GM18517 (cell line): ENCODE results near the gene GNRH2.
"Not testable (repeated sequence)": the region's sequence is repeated elsewhere in the genome, so short reads cannot be mapped to it uniquely, and the experiment has no call there.

Experiments
- ATAC-seq: cut with Tn5 transposase; IDR thresholded peaks from one replicate; pipeline ENCODE4 v1.9.1; 2021; ENCODE audit warnings: mild to moderate bottlenecking, moderate library complexity; ENCODE audit not compliant: unreplicated experiment

The GNRH2 gene, protein sequence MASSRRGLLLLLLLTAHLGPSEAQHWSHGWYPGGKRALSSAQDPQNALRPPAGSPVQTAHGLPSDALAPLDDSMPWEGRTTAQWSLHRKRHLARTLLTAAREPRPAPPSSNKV

DNA sequence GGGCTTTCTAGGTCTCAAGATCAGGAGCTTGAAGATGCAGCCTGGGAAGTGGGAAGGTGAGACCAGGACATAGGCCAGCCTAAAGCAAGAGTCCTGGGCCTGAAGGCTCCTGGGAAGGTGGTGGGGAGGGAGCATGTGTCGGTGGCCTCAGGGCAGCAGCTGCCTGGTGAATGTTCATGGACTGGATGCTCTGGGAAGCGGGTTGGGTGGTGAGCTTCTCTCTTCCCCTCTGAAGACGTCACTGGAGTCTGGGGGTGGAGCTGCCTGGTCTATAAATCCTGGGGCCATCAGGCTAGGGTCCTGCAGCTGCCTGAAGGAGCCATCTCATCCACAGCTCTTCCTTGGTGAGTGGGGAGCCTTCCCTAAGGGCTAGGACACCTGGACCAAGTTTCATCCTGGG is at the start of gene GNRH2:
GNRH2 (plus strand) TSS at position 301 of the 400 bp plus-strand sequence. CDS start 793 bp downstream, outside the sequence.
- no peak for ATAC-seq

DNA sequence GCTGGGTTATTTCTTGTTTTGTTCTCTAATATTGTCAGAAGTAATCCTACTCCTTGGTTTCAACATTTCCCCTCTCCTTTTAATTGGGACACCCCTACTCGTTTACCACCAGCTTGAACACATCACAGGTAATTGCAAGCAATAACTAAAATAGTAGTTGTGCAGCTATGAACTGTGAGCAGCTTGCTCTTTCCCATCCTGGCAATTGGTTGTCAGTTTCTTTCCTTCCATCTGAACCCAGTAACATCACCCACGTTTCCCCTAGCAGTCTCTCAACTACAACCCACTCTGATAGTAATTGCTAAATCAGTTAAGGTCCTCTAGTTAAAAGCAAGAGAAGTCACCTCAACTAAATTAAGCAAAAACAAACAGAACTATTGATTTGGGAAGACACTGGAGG is 47.6 kb upstream of the GNRH2 start:
- no peak for ATAC-seq

DNA sequence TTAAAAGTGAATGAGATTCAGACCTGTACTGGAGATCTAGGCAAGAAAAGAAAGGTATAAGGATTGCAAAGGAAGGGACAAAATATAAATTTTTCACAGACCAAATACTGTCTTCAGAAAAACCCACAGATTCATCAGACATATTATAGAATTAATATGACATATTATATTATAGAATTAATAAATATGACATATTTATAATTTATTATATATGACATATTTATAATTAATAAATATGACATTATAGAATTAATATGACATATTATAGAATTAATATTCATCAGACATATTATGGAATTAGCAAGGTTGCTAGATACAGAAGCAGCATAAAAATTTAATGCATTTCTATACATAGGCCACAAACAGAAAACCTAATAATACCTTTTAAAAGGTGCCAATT is 44.7 kb upstream of the GNRH2 start:
- no peak for ATAC-seq

DNA sequence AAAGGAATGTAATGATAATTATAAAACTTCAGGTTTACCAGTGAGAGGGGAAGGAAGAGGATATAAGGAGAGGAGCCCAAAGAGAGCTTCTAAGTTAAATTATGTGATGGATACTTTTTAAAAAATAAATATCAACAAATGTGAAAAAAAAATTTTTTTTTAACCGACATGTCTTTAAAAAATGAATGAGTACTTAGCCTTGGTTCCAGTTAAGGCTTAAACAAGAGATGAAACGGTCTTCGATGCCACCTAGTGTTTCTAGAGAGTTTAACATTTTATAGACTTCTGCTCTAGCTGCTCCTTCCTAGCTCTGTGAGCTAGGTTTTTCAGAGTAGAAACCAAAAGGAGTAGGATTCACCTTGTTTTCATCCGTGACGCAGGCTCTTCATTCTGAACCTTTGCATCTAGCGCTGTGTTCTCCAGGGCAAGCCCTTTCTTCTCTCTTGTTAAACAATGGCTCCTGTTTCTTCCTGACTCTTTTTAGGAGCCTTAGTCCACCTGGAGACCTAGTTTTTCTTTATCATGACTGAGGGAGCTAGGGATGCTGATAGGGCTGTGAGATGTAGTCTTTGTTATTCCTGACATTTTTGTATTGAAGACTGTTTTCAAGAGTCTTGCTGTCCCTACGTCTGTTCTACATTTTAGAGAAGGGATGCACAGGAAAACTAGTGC is 42.4 kb upstream of the GNRH2 start:
- no peak for ATAC-seq

DNA sequence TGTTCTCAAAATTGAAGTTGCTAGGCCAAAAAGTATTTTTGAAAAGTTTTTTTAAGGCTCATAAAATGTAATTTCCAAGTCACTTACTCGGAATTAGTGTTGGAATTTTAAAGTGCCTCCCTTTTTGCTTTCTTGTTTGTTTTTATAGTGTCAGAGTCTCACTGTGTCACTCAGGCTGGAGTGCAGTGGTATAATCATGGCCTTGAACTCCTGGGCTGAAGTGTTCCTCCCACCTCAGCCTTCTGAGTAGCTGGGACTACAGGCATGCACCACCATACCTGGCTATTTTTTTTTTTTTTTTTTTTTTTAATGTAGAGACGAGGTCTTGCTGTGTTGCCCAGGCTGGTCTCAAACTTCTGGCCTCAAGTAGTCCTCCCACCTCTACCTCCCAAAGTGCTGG is 40.0 kb upstream of the GNRH2 start:
- no peak for ATAC-seq

DNA sequence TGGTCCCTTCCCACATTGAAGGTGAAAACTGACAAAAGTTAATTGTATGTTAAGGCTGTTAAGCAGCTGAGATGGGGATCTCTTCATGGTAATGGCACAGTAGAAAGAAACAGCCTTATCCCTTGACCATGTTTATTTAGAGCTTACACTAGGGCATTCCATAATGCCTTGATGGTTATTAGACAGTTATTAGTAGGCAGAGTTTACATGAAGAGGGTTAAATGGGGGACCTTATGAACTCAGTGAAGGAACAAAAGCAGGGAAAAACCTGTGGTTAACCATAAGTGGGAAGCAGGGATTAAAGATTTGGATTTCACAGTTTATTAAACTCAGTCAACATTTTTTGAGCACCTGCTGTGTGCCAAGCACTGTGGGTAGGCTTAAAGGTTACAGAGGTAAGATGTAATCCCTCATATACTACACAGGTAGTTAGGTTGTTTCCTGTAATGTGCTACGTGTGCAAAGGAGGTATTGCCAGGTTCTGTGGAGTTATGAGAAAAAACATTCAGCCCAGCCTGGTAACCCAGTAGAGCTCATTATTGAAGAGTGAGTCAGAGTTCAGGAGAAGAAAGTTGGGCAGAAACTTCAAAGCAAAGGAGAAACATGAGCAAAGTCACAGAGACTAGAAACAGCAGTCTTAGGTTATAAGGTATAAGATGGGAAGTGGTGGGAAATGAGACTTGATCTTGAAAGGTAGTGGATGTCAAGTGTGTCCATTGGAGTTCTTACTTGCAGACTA is 32.3 kb upstream of the GNRH2 start:
- ATAC-seq, result no peak

DNA sequence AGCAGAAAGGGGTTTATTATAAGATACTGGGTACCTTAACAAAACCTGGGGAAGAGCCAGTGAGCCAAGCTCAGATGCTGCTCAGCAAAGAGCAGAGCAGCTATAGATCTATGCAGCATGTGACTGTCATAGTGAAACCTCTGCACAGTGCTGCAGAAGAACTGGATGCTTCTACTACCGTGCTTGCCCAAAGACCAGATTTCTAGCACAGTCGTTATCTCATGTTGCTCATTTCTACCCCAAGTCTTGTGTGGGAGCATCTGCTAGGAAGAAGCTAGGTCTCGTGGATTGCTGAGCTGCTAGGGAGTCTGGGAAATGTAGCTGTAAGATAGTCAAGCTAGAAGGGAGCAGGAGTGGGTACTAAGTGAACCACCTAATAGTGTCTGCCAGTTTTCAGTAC is 31.7 kb upstream of the GNRH2 start:
- no peak for ATAC-seq

DNA sequence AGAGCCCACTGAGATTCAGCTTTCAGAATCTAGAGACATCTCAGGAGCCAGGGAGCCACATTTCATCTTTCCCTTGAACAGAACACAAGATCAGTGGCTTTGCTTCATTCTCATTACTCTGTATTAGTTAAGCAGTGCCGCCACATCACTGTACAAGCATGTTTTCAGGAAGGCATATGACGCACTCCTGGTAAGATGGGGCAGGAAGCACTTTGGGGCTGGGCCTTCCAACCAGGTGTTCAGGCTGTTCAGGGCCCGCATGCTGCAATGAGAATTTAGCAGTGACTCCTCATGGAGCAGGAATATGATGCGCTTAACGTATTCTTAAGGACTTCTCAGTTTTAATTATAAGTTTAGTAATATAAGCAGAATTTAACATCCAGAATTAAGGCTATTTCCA is 29.7 kb upstream of the GNRH2 start:
- no peak for ATAC-seq

DNA sequence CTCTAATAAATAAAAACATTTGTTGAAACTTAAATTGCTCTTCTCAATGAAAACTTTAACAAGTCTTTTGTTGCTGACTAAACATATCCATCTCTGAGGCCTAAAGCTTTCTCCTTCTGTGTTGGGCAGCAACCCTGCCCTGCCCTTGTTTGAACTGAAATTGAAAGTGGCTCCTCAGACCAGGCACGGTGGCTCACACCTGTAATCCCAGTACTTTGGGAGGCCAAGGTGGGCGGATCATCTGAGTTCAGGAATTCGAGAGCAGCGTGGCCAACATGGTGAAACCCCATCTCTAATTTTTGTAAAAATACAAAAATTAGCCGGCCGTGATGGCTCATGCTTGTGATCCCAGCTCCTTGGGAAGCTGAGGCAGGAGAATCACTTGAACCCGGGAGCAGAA is 29.2 kb upstream of the GNRH2 start:
- ATAC-seq, result no peak

DNA sequence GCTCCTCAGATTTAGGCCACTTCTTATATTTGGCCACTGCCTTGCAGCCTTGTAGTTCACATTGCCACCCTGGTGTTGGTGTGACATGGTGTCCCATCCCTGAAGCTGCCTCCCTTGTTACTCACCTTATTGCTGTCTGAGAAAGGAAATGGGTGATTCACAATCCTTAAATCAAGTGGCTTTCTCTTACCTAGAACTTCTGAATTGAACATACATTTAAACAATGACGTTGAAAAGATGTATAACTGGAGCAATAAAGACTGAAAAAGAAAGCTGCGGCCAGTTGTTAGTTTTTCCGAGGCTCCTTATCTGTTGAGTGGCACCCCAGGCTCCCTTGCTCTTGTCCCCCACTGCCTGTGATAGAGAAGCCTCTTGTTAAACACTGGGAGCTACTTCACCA is 28.8 kb upstream of the GNRH2 start:
- no peak for ATAC-seq

DNA sequence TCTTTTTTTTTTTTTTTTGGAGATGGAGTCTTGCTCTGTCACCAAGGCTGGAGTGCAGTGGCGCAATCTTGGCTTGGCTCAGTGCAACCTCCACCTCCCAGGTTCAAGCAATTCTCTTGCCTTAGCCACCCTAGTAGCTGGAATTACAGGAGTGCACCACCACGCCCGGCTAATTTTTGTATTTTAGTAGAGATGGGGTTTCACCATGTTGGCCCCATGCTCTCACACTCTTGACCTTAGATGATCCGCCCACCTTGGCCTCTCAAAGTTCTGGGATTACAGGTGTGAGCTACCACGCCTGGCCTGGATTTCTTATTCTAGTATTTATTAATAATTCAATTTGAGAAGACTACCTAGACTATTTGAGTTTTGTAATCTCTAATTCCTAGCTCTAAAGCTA is 28.1 kb upstream of the GNRH2 start:
- ATAC-seq, result not testable (repeated sequence)

DNA sequence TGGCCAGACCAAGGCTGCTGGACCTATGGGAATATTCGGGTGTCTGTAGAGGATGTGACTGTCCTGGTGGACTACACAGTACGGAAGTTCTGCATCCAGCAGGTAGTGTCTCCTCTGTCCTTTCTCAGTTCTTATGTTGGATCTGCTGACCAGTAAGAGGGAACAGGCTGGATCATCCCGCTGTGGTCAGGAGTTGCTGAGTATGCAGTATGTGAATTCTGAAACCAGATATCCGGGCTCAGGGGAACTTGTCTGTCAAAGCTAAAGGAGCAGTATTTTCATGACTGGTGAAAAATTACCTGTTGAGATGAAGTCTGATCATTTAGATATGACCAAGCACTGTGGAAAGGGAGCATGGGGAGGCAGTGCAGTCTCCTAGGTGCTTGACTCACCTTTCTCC is 22.1 kb upstream of the GNRH2 start:
- no peak for ATAC-seq

DNA sequence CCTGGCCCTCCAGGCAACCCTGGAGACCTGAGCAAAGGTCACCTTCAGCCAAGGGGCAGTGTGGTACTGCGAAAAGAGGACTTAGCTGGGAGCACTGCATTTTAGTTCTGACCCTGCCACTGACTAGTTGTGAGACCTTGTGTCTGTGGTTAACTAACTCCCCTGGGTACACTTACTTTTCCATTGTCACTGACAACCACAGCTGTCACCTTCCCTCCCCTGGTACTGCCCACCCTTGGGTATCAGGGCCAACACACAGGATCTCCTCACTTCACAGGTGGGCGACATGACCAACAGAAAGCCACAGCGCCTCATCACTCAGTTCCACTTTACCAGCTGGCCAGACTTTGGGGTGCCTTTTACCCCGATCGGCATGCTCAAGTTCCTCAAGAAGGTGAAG is 21.6 kb upstream of the GNRH2 start:
- no peak for ATAC-seq

DNA sequence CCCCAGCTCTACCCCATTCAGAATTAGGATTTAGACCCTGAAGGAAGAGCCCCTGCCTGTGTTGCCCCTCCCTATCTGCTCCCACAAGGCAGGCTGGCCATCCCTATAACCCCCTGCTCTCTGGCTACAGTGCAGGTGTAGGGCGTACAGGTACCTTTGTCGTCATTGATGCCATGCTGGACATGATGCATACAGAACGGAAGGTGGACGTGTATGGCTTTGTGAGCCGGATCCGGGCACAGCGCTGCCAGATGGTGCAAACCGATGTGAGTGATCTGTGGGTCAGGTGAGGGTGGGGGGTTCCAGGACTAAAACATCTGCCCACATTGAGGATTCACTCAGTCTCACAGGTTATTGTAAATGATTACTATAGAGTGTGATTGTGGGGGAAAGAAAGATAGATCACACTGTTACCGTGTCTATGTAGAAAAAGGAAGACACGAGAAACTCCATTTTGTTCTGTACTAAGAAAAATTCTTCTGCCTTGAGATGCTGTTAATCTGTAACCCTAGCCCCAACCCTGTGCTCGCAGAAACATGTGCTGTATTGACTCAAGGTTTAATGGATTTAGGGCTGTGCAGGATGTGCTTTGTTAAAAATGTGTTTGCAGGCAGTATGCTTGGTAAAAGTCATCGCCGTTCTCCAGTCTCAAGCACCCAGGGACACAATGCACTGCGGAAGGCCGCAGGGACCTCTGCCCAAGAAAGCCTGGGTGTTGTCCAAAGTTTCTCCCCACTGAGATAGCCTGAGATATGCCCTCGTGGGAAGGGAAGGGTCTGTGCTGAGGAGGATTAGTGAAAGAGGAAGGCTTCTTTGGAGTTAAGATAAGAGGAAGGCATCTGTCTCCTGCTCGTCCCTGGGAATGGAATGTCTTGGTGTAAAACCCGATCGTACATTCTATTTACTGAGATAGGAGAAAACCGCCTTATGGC is 20.6 kb upstream of the GNRH2 start:
- not testable (repeated sequence) for ATAC-seq

DNA sequence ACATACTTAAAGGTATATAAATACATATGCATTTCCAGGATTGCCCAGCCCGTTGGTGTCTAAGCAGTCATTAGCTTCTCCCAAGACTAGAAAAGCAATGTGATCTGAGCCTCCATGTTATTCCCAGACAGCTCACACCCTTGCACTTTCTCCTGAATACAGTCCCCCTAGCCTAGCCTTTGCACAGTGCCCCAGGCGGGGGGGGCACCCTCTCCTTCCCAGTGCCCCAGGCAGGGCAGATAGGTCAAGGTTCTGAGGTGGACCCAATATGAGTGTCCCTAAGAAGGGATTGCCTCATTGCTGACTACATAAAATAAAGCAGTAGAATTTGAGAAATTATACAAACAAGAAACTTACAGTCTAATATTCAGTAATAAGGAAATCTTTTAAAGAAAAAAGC is 15.4 kb upstream of the GNRH2 start:
- ATAC-seq, result no peak

DNA sequence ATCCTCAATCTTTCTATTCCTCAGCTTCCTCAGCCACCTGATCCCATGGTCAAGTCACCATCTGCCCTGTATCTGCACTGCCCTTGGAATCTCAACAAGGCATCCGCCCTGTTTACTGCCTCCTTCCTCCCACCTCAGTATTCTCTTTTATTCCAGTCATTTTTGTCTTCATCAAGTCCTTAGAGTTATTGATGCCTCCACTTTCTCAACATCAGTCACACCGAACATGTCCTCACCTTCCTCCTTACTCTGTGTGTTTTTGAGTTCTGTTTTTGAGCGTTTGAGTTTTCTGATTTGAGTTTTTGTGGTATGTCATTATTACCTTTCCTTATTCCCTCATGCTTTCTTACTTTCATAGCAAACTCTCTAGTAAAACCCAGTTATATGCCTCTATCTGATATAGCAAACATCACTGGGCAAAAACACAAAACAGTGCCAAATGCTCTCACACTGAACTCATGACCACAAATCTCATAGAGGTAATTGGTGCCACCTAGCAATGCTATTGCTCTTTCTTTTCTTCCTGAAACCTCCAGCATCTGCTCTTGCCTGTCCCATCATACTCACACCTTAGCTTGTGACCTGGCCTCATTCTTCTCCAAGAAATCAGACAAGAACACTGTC is 11.8 kb upstream of the GNRH2 start:
- no peak for ATAC-seq

DNA sequence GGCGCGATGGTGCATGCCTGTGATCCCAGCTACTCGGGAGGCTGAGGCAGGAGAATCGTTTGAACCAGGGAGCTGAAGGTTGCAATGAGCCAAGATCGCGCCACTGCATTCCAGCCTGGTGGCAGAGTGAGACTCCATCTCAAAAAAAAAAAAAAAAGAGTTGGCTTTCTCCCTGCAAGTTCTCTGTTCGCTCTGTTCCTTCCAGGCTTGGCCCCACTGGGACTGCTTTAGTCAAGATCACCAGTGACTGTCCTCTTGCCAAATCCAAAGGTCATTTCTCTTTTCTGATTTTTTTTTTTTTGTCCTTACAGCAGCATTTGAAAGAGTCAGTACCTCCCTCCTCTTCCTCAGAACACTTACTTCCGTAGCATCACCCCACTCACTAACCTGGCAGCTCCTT is 10.8 kb upstream of the GNRH2 start:
- ATAC-seq, result no peak

DNA sequence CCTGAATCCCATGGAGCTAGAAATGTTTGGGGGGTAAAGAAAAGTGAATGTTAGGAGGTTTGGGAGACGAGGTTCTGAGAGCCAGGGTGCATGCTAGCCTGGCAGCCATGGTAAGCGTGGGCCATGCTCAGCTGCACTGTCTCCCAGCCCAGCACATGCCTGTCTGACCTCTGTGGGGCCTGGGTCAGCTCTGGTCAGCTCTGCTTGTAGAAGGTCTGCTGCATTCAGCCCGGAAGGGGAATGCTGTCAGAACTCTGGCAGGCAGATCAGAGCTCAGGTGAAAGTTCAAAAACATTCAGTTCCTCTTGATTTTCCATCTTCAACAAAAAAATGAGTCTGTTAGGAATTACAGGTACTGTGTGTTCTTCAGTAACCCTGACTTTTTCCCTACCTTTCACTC is 5.8 kb upstream of the GNRH2 start:
- ATAC-seq, result no peak

DNA sequence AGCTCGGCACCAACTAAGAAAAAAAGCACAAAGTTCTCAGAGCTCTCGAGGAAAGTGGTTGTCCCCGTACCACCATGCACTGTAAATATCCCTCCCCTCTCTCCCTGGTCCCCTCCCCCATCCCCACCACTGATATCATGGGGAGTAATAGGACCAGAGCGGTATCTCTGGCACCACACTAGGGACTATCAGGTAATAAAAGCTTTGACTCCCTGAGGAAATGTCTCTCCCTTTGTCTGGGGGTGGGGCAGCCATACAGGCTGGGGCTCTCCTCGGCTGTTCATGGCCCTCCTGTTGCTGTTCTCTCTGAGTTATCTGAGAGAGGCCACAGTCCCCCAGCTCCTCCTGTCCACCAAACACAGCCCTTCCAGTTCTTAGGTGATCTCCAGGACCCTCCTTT is 5.0 kb upstream of the GNRH2 start:
- no peak for ATAC-seq

DNA sequence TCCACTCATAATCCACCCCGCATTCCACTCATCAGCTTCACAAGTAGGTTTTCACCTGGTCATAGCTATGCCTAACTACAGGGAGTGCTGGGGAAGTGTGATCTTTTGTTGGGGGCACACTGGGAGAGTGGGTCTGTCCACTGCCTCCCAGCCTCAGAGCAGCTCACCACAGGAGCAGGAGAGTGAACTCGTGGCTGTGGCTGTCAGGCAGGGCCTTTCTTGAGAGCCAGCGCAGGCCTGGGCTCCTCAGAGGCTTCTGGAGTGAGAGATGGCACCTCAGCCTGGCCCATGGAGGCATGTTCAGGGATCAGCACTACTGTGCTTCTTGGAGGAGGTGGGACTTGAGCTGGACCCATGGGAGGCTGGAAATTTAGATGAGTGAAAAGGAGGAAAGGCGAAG is 4.0 kb upstream of the GNRH2 start:
- no peak for ATAC-seq

DNA sequence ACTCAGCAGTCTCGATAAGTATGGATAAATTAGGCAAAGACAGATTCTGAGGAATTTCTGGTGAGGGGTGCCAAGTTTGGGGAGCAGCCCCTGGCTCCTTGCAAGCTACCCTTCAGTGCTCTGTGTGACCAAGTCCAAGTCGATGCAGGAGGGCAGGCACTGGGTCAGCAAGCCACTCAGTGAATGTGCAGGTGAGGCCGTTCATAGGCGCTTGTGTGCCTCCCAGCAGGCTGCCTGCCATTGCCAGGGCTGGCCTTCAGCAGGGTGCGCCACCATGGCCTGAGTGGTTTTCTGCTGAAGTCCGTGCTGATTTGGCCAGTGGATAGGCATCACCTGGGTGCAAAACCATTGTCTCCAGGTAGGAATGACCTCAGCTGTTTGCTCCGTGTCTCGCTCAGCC is 3.3 kb upstream of the GNRH2 start:
- ATAC-seq, result no peak
